Stimulated activated CD4-positive, alpha-beta T cell treated with anti-CD3 and anti-CD28 coated beads, Interleukin-12 subunit alpha, Interleukin-12 subunit beta, amount 100 ng/mL, for 48 hours (primary cell): Measurements from ENCODE around the gene KRTAP22-1.

Experiments used
- DNase-seq, 3 donors: peaks; one replicate each; pipeline ENCODE4 v3.0.0-alpha.2; 2020; ENCODE audit warnings: low read depth in 2 of 3, low spot score in 1 of 3

Gene KRTAP22-1

GRCh38 chr21:30625449-30626165, 24.7 kb downstream of the KRTAP22-1 start:
- no peak for DNase-seq

GRCh38 chr21:30628109-30628508, 27.2 kb downstream of the KRTAP22-1 start:
- no peak for DNase-seq

- DNase-seq: no peak
These were observed 28.3 kb downstream of the KRTAP22-1 start for GRCh38 chr21:30629200-30629599.

- no peak for DNase-seq
These were observed 34.0 kb downstream of the KRTAP22-1 start, which contains the start of gene KRTAP20-2 for GRCh38 chr21:30634906-30635305. Gene KRTAP20-2, plus strand, starts transcription at chr21:30635206. Its CDS starts 58 bp downstream, at chr21:30635264.

GRCh38 chr21:30638686-30639085, 37.8 kb downstream of the KRTAP22-1 start:
- no peak for DNase-seq

GRCh38 chr21:30642564-30642963, 41.7 kb downstream of the KRTAP22-1 start, which contains the start of gene KRTAP20-3:
Gene KRTAP20-3, plus strand, starts transcription at chr21:30642864.
- no peak for DNase-seq

GRCh38 chr21:30646904-30647414, 46.1 kb downstream of the KRTAP22-1 start:
- DNase-seq: no peak
